Endothelial cell of umbilical vein (primary cell): ENCODE results near the gene ORMDL3.

Experiments
- CTCF ChIP-seq, 2 donors: IDR thresholded peaks; 1 replicate in 1 of 2; 2 replicates in 1 of 2; pipeline ENCODE4 v1.5.1; 2011; ENCODE audit warnings: low read length in 2 of 2, mild to moderate bottlenecking in 2 of 2, moderate library complexity in 2 of 2, control low read depth in 1 of 2, inconsistent platforms in 1 of 2, low read depth in 1 of 2; ENCODE audit not compliant: insufficient read depth in 1 of 2; ENCODE audit errors: extremely low read depth in 1 of 2
- EZH2 ChIP-seq: IDR thresholded peaks from 2 replicates; pipeline ENCODE4 v1.6.1; 2012; ENCODE audit warnings: borderline replicate concordance, low read depth, mild to moderate bottlenecking, moderate library complexity, low read length, inconsistent platforms; ENCODE audit not compliant: severe bottlenecking
- FOS ChIP-seq: IDR thresholded peaks from 2 replicates; pipeline ENCODE4 v1.6.1; 2011; ENCODE audit warnings: mild to moderate bottlenecking, low read length, moderate library complexity, borderline replicate concordance; ENCODE audit not compliant: insufficient read depth
- GATA2 ChIP-seq: IDR thresholded peaks from 2 replicates; pipeline ENCODE4 v1.7.0; 2011; ENCODE audit warnings: low read depth, mild to moderate bottlenecking, moderate library complexity, mixed read lengths, low read length; ENCODE audit not compliant: insufficient read length, insufficient read depth
- JUN ChIP-seq: IDR thresholded peaks from 2 replicates; pipeline ENCODE4 v1.6.1; 2011; ENCODE audit warnings: borderline replicate concordance, low read depth; ENCODE audit not compliant: insufficient read length, insufficient read depth
- MAX ChIP-seq: IDR thresholded peaks from 2 replicates; pipeline ENCODE4 v1.6.1; 2011; ENCODE audit not compliant: insufficient read depth, insufficient read length
- POLR2A ChIP-seq: IDR thresholded peaks from 2 replicates; pipeline ENCODE4 v1.6.1; 2012; ENCODE audit warnings: low read depth, mild to moderate bottlenecking, control low read depth, low read length
- POLR2AphosphoS5 ChIP-seq: IDR thresholded peaks from 2 replicates; pipeline ENCODE4 v1.6.1; 2012; ENCODE audit warnings: low read depth, mild to moderate bottlenecking, control low read depth, low read length, moderate library complexity; ENCODE audit not compliant: insufficient read depth

- no peak for TF ChIP-seq CTCF (IDR thresholded peaks at IDR 0.05; ENCODE audit: extremely low read depth in 1 of 2, insufficient read depth in 1 of 2, low read depth in 1 of 2, low read length in 2 of 2)
- TF ChIP-seq POLR2A = no peak
- no peak for TF ChIP-seq GATA2
- no peak for TF ChIP-seq EZH2
- no peak for TF ChIP-seq MAX
- no peak for TF ChIP-seq POLR2AphosphoS5
- TF ChIP-seq JUN = no peak
- TF ChIP-seq FOS = no peak
Observed at GRCh38 chr17:39971076-39971603, 43.7 kb upstream of the ORMDL3 start.
